ENCODE measurements around the gene PNPLA2.

- TF ChIP-seq CTCF (IDR thresholded peaks at IDR 0.05), result no peak
- no peak for TF ChIP-seq POLR2A (IDR thresholded peaks at IDR 0.05)
Observed at GRCh38 chr11:870127-870413, 51.4 kb downstream of the PNPLA2 start.

Data from uterus (tissue), 2 donors.